C4-2B (cell line): ENCODE measurements around the gene XPO4.

Source experiments
- H3K27ac ChIP-seq: fragments of 450-650 bp; 2 replicates; pipeline ENCODE4 v1.5.1; 2017
- ZFX ChIP-seq: fragments of 450-650 bp; IDR thresholded peaks from 2 replicates; pipeline ENCODE4 v1.6.1; 2017
- TF ChIP-seq, protein P1 (sequence below): fragments of 450-650 bp; conservative IDR thresholded peaks from 2 replicates; pipeline ENCODE4 v1.5.1; 2017; ENCODE audit warnings: mild to moderate bottlenecking

The XPO4 gene

DNA sequence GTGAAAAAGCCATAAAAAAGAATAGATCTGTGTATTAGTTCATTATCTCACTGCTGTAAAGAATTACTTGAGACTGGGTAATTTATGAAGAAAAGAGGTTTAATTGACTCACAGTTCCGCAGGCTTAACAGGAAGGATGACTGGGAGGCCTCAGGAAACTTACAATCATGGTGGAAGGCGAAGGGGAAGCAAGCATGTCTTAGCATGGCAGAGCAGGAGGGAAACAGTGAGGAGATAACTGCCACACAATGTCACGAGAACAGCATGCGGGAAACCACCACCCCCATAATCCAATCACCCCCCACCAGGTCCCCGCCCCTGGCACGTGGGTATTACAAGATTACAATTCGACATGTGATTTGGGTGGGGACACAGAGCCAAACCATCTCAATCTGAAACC is 89.7 kb downstream of the XPO4 start:
- no peak overlapping the region for H3K27ac ChIP-seq
- TF ChIP-seq, protein P1, sequence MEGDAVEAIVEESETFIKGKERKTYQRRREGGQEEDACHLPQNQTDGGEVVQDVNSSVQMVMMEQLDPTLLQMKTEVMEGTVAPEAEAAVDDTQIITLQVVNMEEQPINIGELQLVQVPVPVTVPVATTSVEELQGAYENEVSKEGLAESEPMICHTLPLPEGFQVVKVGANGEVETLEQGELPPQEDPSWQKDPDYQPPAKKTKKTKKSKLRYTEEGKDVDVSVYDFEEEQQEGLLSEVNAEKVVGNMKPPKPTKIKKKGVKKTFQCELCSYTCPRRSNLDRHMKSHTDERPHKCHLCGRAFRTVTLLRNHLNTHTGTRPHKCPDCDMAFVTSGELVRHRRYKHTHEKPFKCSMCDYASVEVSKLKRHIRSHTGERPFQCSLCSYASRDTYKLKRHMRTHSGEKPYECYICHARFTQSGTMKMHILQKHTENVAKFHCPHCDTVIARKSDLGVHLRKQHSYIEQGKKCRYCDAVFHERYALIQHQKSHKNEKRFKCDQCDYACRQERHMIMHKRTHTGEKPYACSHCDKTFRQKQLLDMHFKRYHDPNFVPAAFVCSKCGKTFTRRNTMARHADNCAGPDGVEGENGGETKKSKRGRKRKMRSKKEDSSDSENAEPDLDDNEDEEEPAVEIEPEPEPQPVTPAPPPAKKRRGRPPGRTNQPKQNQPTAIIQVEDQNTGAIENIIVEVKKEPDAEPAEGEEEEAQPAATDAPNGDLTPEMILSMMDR: no peak
- TF ChIP-seq ZFX: no peak

DNA sequence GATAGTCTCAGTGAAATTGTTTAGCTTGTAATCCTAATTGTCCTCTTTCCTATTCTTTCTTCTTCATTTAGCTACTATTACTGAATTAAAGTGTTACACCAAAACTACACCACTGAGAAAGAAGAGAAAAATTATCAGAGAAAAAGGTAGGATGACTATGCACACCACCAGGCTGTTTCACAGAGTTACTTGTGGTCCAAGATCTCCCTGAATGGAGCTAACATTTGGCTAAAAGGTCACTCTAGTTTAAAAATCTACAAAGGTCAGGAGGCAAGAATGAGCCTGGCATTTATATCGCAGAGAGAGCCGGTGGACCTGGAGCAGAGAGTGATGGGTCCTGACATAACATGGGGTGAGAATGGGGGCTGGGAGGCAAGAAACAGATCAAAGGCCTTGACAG is 91.7 kb downstream of the XPO4 start:
- TF ChIP-seq, protein P1: no peak
- TF ChIP-seq ZFX: no peak
- no peak overlapping the region for H3K27ac ChIP-seq

DNA sequence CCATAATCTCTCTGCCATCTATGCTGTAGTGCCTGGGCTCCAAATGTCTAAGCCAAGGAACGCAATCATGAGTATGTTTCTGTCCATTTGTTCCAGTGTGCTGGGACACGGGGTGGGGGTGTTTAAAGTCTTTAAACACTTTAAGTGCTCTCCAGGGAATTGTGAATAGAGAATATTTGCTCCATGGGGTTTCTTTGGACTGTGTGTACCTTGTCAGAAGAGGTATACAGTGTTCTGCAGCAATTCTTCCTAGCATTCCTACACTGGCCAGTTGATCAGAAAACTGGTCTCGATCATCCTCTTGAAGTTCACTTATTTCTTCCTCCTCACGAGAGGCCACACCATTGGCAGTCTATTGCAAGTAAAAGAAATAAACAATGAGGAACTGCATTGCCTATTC is 93.7 kb downstream of the XPO4 start:
- TF ChIP-seq ZFX: no peak
- TF ChIP-seq, protein P1: no peak
- no peak overlapping the region for H3K27ac ChIP-seq

DNA sequence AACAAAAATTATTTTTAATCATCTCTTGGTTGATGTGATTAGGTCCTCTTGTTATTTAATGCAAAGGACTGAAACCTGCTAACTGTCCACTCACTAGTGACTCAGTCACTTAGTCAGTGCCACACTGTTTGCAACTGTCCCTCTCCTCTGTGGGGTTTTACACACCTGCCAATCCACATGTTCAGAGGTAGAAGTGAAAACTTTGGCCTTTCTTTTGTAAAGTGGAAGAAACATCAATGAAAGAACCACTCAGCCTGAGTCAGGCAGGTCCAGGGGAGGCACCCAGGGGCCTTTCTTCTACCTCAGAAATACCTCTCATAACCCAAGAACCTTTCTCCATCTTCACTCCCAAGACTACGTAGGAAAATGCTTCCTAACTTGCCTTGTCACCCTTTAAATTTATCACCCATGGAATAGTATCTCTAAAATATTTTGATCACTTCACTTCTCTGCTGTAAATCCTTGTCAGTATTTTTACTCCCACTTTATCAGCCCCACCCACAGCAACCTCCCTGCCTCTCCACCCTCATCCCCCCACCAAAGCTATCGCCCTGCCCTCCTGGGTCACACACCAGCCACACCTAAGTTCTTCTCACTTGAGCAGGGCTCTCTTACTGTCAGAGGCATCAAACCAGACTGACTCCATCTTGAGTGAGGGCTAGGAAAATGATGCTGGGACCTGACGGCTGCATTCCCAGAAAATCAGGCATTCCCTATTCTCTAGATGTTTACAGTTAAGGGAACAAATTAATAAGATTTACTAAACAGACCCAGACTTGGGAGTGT is 99.2 kb downstream of the XPO4 start:
- no peak overlapping the region for H3K27ac ChIP-seq
- TF ChIP-seq, protein P1: no peak
- TF ChIP-seq ZFX: no peak

DNA sequence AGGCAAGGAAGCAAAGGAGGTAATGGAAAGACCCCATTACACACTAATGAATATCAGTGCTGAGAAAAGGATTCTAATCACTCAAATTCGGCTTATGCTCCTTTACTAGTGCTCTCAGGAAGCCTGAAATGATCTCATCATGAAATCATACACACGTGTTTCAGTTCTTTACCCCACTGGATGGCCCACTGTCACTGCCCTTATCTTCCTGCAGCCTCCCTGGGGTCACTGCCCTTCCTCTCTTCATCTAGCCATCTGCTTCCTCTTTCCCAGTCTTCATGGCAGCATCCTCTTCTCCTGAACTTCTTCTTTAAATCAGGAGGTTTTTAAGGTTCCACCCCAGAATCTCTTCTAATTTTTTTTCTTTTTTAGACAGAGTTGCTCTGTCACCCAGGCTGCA is 100.8 kb downstream of the XPO4 start:
- H3K27ac ChIP-seq: no peak overlapping the region
- TF ChIP-seq ZFX: no peak
- TF ChIP-seq, protein P1: no peak

DNA sequence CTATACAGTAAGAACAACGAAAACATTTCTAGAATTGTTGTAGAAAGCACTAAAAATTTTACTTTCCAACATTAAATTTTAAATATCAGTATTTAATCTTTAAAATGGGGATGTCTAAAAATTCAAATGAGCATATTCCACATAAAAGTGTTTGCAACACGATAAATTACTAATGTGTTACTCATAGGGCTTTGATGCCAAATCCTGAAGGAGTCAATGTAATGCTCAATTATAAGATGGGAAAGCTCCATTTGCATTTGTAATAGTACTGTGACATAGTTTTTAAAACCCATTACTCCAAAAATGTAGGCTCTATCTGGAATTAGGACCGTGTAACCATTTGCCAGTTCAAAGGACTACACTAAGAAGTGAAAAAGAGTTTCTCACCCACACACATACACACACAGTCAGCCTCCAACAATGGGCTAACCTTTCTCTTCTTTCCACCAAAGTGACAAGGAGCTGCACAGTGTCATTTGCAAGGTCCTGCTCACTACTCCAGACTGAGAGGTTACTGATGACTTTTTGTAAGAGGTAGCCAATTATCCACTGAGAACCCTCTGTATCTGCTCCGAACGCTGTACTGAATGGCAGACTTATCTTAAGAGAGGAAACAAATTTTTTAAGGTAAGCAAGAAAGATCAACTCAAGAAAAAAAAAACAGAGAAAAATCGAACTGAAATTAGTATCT is 102.7 kb downstream of the XPO4 start:
- TF ChIP-seq, protein P1: no peak
- no peak for TF ChIP-seq ZFX
- no peak overlapping the region for H3K27ac ChIP-seq

DNA sequence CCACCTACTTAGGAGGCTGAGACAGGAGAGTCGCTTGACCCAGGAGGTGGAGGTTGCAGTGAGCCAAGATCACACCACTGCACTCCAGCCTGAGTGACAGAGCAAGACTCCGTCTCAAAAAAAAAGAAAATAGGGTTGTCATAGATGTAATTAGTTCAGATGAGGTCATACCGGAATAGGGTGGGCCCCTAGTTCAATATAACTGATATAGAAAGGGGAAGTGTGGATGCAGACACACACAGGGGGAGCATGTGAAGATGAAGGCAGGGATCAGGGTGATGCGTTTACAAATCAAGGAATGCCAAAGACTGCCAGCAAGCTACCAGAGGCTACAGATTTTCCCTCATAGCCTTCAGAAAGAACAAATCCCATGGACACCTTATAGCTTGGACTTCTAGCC is 104.5 kb downstream of the XPO4 start:
- no peak overlapping the region for H3K27ac ChIP-seq
- TF ChIP-seq, protein P1: no peak
- TF ChIP-seq ZFX: no peak
